Measurements from ENCODE around the gene DNAH2.

DNAH2 gene

GRCh38 chr17:7864995-7865650 lies 147.6 kb downstream of the DNAH2 start:
- Histone ChIP-seq H3K36me3 (ENCODE audit: control insufficient read depth, insufficient read depth, low read length) (no peaks in the 10 kb centered on the region), H3K27me3 (ENCODE audit: control insufficient read depth, insufficient read depth, low read length) (no peaks in the 10 kb centered on the region), H3K9me3 (ENCODE audit: control insufficient read depth, insufficient read depth, low read length) (no peaks in the 10 kb centered on the region)

GRCh38 chr17:7867881-7868329 lies 150.4 kb downstream of the DNAH2 start:
- H3K9ac ChIP-seq (ENCODE audit: low read depth, low read length), result no peak overlapping the region
- H3K27me3 ChIP-seq (ENCODE audit: control insufficient read depth, insufficient read depth, low read length), result no peaks in the 10 kb centered on the region
- no peak overlapping the region for H3K4me3 ChIP-seq (ENCODE audit: low read depth, low read length)
- H3K36me3 ChIP-seq (ENCODE audit: control insufficient read depth, insufficient read depth, low read length), result no peaks in the 10 kb centered on the region
- no peaks in the 10 kb centered on the region for H3K4me1 ChIP-seq (ENCODE audit: control insufficient read depth, insufficient read depth, low read length)
- no peaks in the 10 kb centered on the region for H3K9me3 ChIP-seq (ENCODE audit: control insufficient read depth, insufficient read depth, low read length)

More at GRCh38 chr17:7864995-7865650, 147.6 kb downstream of the DNAH2 start:
- Histone ChIP-seq H3K9ac (ENCODE audit: low read depth, low read length) (no peak overlapping the region), H3K4me1 (ENCODE audit: control insufficient read depth, insufficient read depth, low read length) (no peaks in the 10 kb centered on the region), H3K4me3 (ENCODE audit: low read depth, low read length) (no peak overlapping the region)

GRCh38 chr17:7873051-7873450 lies 155.5 kb downstream of the DNAH2 start:
- no peaks in the 10 kb centered on the region for H3K9me3 ChIP-seq (ENCODE audit: control insufficient read depth, insufficient read depth, low read length)
- no peaks in the 10 kb centered on the region for H3K27me3 ChIP-seq (ENCODE audit: control insufficient read depth, insufficient read depth, low read length)
- H3K36me3 ChIP-seq (ENCODE audit: control insufficient read depth, insufficient read depth, low read length), result no peaks in the 10 kb centered on the region
- no peak overlapping the region for H3K9ac ChIP-seq (ENCODE audit: low read depth, low read length)
- no peaks in the 10 kb centered on the region for H3K4me1 ChIP-seq (ENCODE audit: control insufficient read depth, insufficient read depth, low read length)
- no peak overlapping the region for H3K4me3 ChIP-seq (ENCODE audit: low read depth, low read length)

GRCh38 chr17:7875804-7876370 lies 158.3 kb downstream of the DNAH2 start:
- Histone ChIP-seq H3K4me3 (ENCODE audit: low read depth, low read length) (no peak overlapping the region), H3K4me1 (ENCODE audit: control insufficient read depth, insufficient read depth, low read length) (no peaks in the 10 kb centered on the region), H3K36me3 (ENCODE audit: control insufficient read depth, insufficient read depth, low read length) (no peaks in the 10 kb centered on the region), H3K9me3 (ENCODE audit: control insufficient read depth, insufficient read depth, low read length) (no peaks in the 10 kb centered on the region), H3K27me3 (ENCODE audit: control insufficient read depth, insufficient read depth, low read length) (no peaks in the 10 kb centered on the region), H3K9ac (ENCODE audit: low read depth, low read length) (no peak overlapping the region)

DNA sequence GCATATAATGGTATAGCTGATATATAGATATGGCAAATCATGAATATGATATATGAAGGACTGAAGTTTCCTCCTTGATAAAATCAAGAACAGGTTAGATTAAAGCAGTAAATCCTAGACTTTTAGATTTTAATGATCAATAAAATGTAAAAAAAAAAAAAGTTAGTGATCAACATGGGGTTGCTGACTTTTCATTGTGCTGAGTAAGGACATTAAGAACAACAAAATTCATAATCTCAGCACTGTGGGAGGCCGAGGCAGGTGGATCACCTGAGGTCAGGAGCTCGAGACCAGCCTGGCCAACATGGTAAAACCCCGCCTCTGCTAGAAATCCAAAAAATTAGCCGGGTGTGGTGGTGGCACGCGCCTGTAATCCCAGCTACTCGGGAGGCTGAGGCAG lies 160.7 kb downstream of the DNAH2 start:
- Histone ChIP-seq H3K4me1 (ENCODE audit: control insufficient read depth, insufficient read depth, low read length) (no peaks in the 10 kb centered on the region), H3K27me3 (ENCODE audit: control insufficient read depth, insufficient read depth, low read length) (no peaks in the 10 kb centered on the region)

GRCh38 chr17:7880076-7880868 lies 162.7 kb downstream of the DNAH2 start:
- Histone ChIP-seq H3K27me3 (ENCODE audit: control insufficient read depth, insufficient read depth, low read length) (no peaks in the 10 kb centered on the region), H3K9me3 (ENCODE audit: control insufficient read depth, insufficient read depth, low read length) (no peaks in the 10 kb centered on the region), H3K9ac (ENCODE audit: low read depth, low read length) (no peak overlapping the region), H3K4me3 (ENCODE audit: low read depth, low read length) (no peak overlapping the region), H3K36me3 (ENCODE audit: control insufficient read depth, insufficient read depth, low read length) (no peaks in the 10 kb centered on the region), H3K4me1 (ENCODE audit: control insufficient read depth, insufficient read depth, low read length) (no peaks in the 10 kb centered on the region)

More for the DNA sequence above, 160.7 kb downstream of the DNAH2 start:
- H3K36me3 ChIP-seq (ENCODE audit: control insufficient read depth, insufficient read depth, low read length), result no peaks in the 10 kb centered on the region
- H3K4me3 ChIP-seq (ENCODE audit: low read depth, low read length), result no peak overlapping the region
- no peak overlapping the region for H3K9ac ChIP-seq (ENCODE audit: low read depth, low read length)
- no peaks in the 10 kb centered on the region for H3K9me3 ChIP-seq (ENCODE audit: control insufficient read depth, insufficient read depth, low read length)

DNA sequence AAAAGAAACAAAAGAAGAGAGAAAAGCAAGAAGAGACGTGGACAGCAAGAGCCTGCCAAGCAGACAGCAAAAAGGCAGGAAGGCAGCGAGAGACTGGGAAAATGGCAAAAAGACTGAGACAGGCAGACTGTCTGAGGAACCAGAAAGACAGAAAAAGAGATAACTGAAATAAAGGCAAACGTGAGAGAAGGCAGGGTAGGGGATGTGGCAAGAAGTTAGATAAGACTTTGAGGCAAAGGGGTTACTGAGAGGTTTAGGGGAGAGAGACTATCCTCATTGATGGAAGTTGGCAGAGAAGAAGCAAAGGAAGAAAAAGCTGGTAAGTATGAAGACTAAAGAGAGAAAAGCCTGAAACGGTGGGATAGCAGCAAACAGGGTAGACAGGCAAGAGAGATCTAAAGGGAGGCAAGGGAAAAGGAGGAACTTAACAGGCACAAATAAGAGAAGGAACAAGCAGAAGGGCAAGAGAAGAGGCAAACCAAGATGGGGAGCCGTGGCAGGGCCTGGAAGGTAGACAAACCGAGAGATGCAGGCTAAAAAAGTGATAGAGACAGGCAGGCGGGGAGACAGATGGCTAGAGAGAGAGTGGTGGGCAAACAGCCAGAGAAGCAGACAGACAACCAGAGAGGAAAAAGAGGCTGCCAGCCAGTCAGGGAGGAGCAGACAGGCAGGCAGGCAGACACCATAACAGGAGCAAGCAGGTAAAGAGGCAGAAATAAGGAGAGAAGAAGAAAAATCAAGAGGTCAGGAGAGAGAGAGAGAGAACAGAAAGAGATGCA lies 163.9 kb downstream of the DNAH2 start:
- H3K36me3 ChIP-seq (ENCODE audit: control insufficient read depth, insufficient read depth, low read length), result no peaks in the 10 kb centered on the region
- H3K4me1 ChIP-seq (ENCODE audit: control insufficient read depth, insufficient read depth, low read length), result no peaks in the 10 kb centered on the region
- no peaks in the 10 kb centered on the region for H3K9me3 ChIP-seq (ENCODE audit: control insufficient read depth, insufficient read depth, low read length)
- no peak overlapping the region for H3K9ac ChIP-seq (ENCODE audit: low read depth, low read length)
- H3K27me3 ChIP-seq (ENCODE audit: control insufficient read depth, insufficient read depth, low read length), result no peaks in the 10 kb centered on the region
- H3K4me3 ChIP-seq (ENCODE audit: low read depth, low read length), result no peak overlapping the region

DNA sequence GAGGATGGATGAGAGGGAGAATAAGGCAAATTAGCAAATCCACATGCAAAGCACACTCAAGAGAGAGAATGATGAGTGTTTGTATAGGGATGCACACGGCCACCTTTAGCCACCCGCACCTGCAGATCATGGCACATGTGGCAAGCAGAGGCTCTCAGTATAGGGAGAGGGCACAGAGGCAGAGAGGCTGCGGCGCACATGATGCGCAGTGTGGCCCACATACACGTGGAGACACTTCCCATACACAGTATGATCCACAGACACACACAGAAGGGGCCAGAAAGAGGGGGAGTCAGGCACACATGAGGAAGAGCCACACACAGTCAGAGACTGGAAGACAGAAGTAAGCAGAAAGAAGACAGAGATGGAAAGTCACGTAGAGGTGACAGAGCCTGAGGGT lies 164.5 kb downstream of the DNAH2 start:
- Histone ChIP-seq H3K36me3 (ENCODE audit: control insufficient read depth, insufficient read depth, low read length) (no peaks in the 10 kb centered on the region), H3K9ac (ENCODE audit: low read depth, low read length) (no peak overlapping the region)

GRCh38 chr17:7882629-7883028 lies 165.1 kb downstream of the DNAH2 start:
- no peaks in the 10 kb centered on the region for H3K9me3 ChIP-seq (ENCODE audit: control insufficient read depth, insufficient read depth, low read length)
- peaks cover 4% of the 10 kb centered on the region for H3K4me1 ChIP-seq (ENCODE audit: control insufficient read depth, insufficient read depth, low read length)
- no peaks in the 10 kb centered on the region for H3K27me3 ChIP-seq (ENCODE audit: control insufficient read depth, insufficient read depth, low read length)
- no peak overlapping the region for H3K9ac ChIP-seq (ENCODE audit: low read depth, low read length)
- no peak overlapping the region for H3K4me3 ChIP-seq (ENCODE audit: low read depth, low read length)
- no peaks in the 10 kb centered on the region for H3K36me3 ChIP-seq (ENCODE audit: control insufficient read depth, insufficient read depth, low read length)

More for the DNA sequence above, 164.5 kb downstream of the DNAH2 start:
- no peaks in the 10 kb centered on the region for H3K9me3 ChIP-seq (ENCODE audit: control insufficient read depth, insufficient read depth, low read length)
- H3K27me3 ChIP-seq (ENCODE audit: control insufficient read depth, insufficient read depth, low read length), result no peaks in the 10 kb centered on the region
- H3K4me1 ChIP-seq (ENCODE audit: control insufficient read depth, insufficient read depth, low read length), result peaks cover 2% of the 10 kb centered on the region
- H3K4me3 ChIP-seq (ENCODE audit: low read depth, low read length), result no peak overlapping the region

Data from iPS-15b (cell line).